Astrocyte (in vitro differentiated cells and primary cell): ENCODE measurements around the gene ZNRF2. TPM values are rescaled to one million over a fixed set of nuclear protein-coding genes. Genes with fewer than 3 reads are reported as not detected.

Experiments
- DNase-seq: peaks from one replicate; pipeline ENCODE4 v3.0.0-alpha.2; 2010; ENCODE audit warnings: low read depth
- FAIRE-seq: peaks from 2 replicates; lab custom pipeline; 2011; peaks lifted over from hg19 to GRCh38; lab: Jason Lieb, UNC
- H2AFZ ChIP-seq: 2 replicates; pipeline ENCODE4 v1.6.0; 2012; ENCODE audit warnings: low read depth, low read length, inconsistent platforms
- H3K27ac ChIP-seq: 2 replicates; pipeline ENCODE4 v1.5.1; 2011; ENCODE audit warnings: low read depth, low read length, inconsistent platforms
- H3K27me3 ChIP-seq: 2 replicates; pipeline ENCODE4 v1.6.0; 2011; ENCODE audit warnings: low read length, inconsistent platforms; ENCODE audit not compliant: insufficient read depth
- H3K36me3 ChIP-seq: 2 replicates; pipeline ENCODE4 v1.5.1; 2011; ENCODE audit warnings: low read length, inconsistent platforms; ENCODE audit not compliant: insufficient read depth
- H3K4me1 ChIP-seq: 2 replicates; pipeline ENCODE4 v1.5.1; 2011; ENCODE audit warnings: low read length, inconsistent platforms; ENCODE audit not compliant: insufficient read depth
- H3K4me2 ChIP-seq: 2 replicates; pipeline ENCODE4 v1.6.0; 2012; ENCODE audit warnings: low read length, inconsistent platforms
- H3K4me3 ChIP-seq: 2 replicates; pipeline ENCODE4 v1.5.1; 2011; ENCODE audit warnings: low read depth, mild to moderate bottlenecking, low read length, inconsistent platforms; ENCODE audit not compliant: insufficient read depth
- H3K79me2 ChIP-seq: 2 replicates; pipeline ENCODE4 v1.6.0; 2012; ENCODE audit warnings: mild to moderate bottlenecking, low read length, inconsistent platforms; ENCODE audit not compliant: insufficient read depth
- H3K9ac ChIP-seq: 2 replicates; pipeline ENCODE4 v1.6.0; 2012; ENCODE audit warnings: mild to moderate bottlenecking, low read length, inconsistent platforms
- H3K9me3 ChIP-seq: 2 replicates; pipeline ENCODE4 v1.5.1; 2012; ENCODE audit warnings: low read depth, mild to moderate bottlenecking, low read length, inconsistent platforms; ENCODE audit not compliant: insufficient read depth
- H4K20me1 ChIP-seq: 2 replicates; pipeline ENCODE4 v1.6.0; 2012; ENCODE audit warnings: low read length, inconsistent platforms; ENCODE audit not compliant: insufficient read depth
- H3K27ac Mint-ChIP-seq: one replicate; pipeline ENCODE4 v1.8.0; 2021; ENCODE audit warnings: mild to moderate bottlenecking, mixed read lengths; ENCODE audit not compliant: unreplicated experiment
- H3K27me3 Mint-ChIP-seq: one replicate; pipeline ENCODE4 v1.8.0; 2021; ENCODE audit warnings: low read depth, mixed read lengths; ENCODE audit not compliant: unreplicated experiment
- H3K36me3 Mint-ChIP-seq: one replicate; pipeline ENCODE4 v1.8.0; 2021; ENCODE audit warnings: low read depth, mixed read lengths; ENCODE audit not compliant: unreplicated experiment
- H3K4me1 Mint-ChIP-seq: one replicate; pipeline ENCODE4 v1.8.0; 2021; ENCODE audit warnings: low read depth, mixed read lengths; ENCODE audit not compliant: unreplicated experiment
- H3K4me3 Mint-ChIP-seq: one replicate; pipeline ENCODE4 v1.8.0; 2021; ENCODE audit warnings: mild to moderate bottlenecking, moderate library complexity, mixed read lengths; ENCODE audit not compliant: unreplicated experiment
- H3K9me3 Mint-ChIP-seq: one replicate; pipeline ENCODE4 v1.8.0; 2021; ENCODE audit warnings: mild to moderate bottlenecking, mixed read lengths; ENCODE audit not compliant: unreplicated experiment
- CTCF ChIP-seq: IDR thresholded peaks from 2 replicates; pipeline ENCODE4 v1.5.1; 2011; ENCODE audit warnings: low read depth, mild to moderate bottlenecking, inconsistent platforms, low read length, moderate library complexity; ENCODE audit not compliant: insufficient read depth
- EZH2 ChIP-seq: IDR thresholded peaks from 2 replicates; pipeline ENCODE4 v1.6.1; 2012; ENCODE audit warnings: mild to moderate bottlenecking, low read length, inconsistent platforms; ENCODE audit not compliant: insufficient read depth
- total RNA-seq: library from RNA; stranded (reverse); gene quantifications from 2 replicates; pipeline ENCODE4 v1.2.1, GENCODE V29; 2021

ZNRF2 gene
- total RNA-seq, 1 donor from 2014 or later = 9.9 TPM

DNA sequence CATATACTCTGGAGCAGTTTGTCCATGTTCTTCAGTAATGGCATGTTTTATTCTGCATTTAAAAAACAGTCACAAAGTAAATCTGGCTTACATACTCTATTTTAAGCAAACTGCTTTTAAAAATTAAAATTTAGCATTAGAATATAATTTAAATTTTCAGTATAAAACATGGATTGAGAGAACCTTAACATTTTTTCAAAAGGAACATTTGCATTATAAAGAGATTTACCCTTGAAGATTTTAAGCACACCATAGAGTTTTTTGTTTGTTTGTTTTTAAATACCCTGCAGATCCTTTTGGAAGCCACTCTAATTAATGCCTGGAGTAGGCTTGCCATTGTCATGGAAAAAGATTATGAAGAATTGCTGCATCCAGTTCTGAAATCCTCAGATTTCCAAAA lies 70.4 kb downstream of the ZNRF2 start:
- H3K27ac ChIP-seq = no peak overlapping the region
- no peak for FAIRE-seq
- no peaks in the 10 kb centered on the region for H3K79me2 ChIP-seq
- H3K9me3 ChIP-seq = no peaks in the 10 kb centered on the region
- peaks cover 2% of the 10 kb centered on the region for H3K36me3 Mint-ChIP-seq
- no peak for TF ChIP-seq CTCF
- no peak overlapping the region for H3K4me3 ChIP-seq
- DNase-seq = no peak
- no peaks in the 10 kb centered on the region for H3K27me3 ChIP-seq
- no peaks in the 10 kb centered on the region for H3K9me3 Mint-ChIP-seq
- H3K36me3 ChIP-seq = no peaks in the 10 kb centered on the region
- peaks cover 9% of the 10 kb centered on the region for H3K4me1 Mint-ChIP-seq
- no peaks in the 10 kb centered on the region for H4K20me1 ChIP-seq
- no peak overlapping the region for H3K4me2 ChIP-seq
- no peaks in the 10 kb centered on the region for H3K4me1 ChIP-seq
- H3K4me3 Mint-ChIP-seq = no peak overlapping the region
- no peak overlapping the region for H3K27ac Mint-ChIP-seq
- no peaks in the 10 kb centered on the region for H3K27me3 Mint-ChIP-seq
- H2AFZ ChIP-seq = no peak overlapping the region
- no peak overlapping the region for H3K9ac ChIP-seq

DNA sequence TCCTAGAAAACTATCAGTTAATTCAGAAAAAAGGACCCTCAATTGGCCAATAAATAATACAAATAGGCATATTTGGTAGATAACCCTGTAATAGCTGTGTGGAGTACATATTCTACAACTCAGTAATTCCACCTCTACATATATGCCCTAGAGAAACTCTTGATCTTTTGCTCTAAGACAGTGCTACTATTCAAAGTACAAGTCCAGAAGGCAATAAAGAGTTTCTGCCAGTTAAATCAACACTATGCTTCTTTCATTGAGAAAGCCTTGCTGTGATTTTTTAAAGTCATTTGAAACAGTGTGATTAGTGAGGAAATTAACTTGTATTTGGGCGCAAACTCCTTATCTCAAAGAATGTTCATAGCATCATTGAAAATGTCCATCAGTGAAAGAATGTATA lies 75.6 kb downstream of the ZNRF2 start:
- Histone ChIP-seq H3K79me2 (no peaks in the 10 kb centered on the region), H3K4me2 (no peak overlapping the region), H3K4me1 (no peaks in the 10 kb centered on the region), H4K20me1 (no peaks in the 10 kb centered on the region), H3K4me3 (no peak overlapping the region), H3K27ac (no peak overlapping the region), H2AFZ (no peak overlapping the region), H3K27me3 (no peaks in the 10 kb centered on the region), H3K9ac (no peak overlapping the region), H3K9me3 (no peaks in the 10 kb centered on the region), H3K36me3 (no peaks in the 10 kb centered on the region)
- no peak overlapping the region for H3K4me3 Mint-ChIP-seq
- H3K4me1 Mint-ChIP-seq = peaks cover 2% of the 10 kb centered on the region
- H3K27ac Mint-ChIP-seq = no peak overlapping the region
- H3K9me3 Mint-ChIP-seq = no peaks in the 10 kb centered on the region
- no peak for TF ChIP-seq EZH2
- no peak for TF ChIP-seq CTCF
- FAIRE-seq (no peak), DNase-seq (no peak)
- peaks cover 2% of the 10 kb centered on the region for H3K36me3 Mint-ChIP-seq
- H3K27me3 Mint-ChIP-seq = no peaks in the 10 kb centered on the region

GRCh38 chr7:30363778-30364563 lies 79.6 kb downstream of the ZNRF2 start:
- Histone ChIP-seq H3K27ac (no peak overlapping the region), H3K79me2 (no peaks in the 10 kb centered on the region), H3K4me2 (no peak overlapping the region), H3K9ac (no peak overlapping the region), H4K20me1 (no peaks in the 10 kb centered on the region), H3K9me3 (no peaks in the 10 kb centered on the region), H2AFZ (no peak overlapping the region), H3K4me1 (peaks cover 8% of the 10 kb centered on the region), H3K4me3 (no peak overlapping the region), H3K27me3 (no peaks in the 10 kb centered on the region), H3K36me3 (no peaks in the 10 kb centered on the region)
- Mint-ChIP-seq H3K4me1 (peaks cover 5% of the 10 kb centered on the region), H3K27me3 (no peaks in the 10 kb centered on the region), H3K9me3 (no peaks in the 10 kb centered on the region), H3K27ac (no peak overlapping the region), H3K36me3 (no peaks in the 10 kb centered on the region), H3K4me3 (no peak overlapping the region)
- DNase-seq = no peak
- TF ChIP-seq EZH2 (no peak), CTCF (no peak)
- FAIRE-seq = no peak
